SK-N-SH (cell line): ENCODE measurements around the gene ZNF646.

Source experiments
- EP300 ChIP-seq, 2 experiments: IDR thresholded peaks; 2 replicates each; pipeline versions ENCODE4 v1.4.0 to v1.6.1; 2012; ENCODE audit warnings: borderline replicate concordance in 1 of 2, low read depth in 1 of 2, low read length in 1 of 2
- FOXM1 ChIP-seq: IDR thresholded peaks from 2 replicates; pipeline ENCODE4 v1.4.0; 2012; ENCODE audit warnings: low read depth, mild to moderate bottlenecking
- MXI1 ChIP-seq: IDR thresholded peaks from 2 replicates; pipeline ENCODE4 v1.6.1; 2012; ENCODE audit warnings: mild to moderate bottlenecking, low read depth, low read length, improper control_type of control experiment
- POLR2AphosphoS5 ChIP-seq: IDR thresholded peaks from 2 replicates; pipeline ENCODE4 v1.6.1; 2012; ENCODE audit warnings: low read depth, low read length
- RAD21 ChIP-seq: IDR thresholded peaks from 2 replicates; pipeline ENCODE4 v1.6.1; 2012; ENCODE audit warnings: mild to moderate bottlenecking, low read length
- SMC3 ChIP-seq: IDR thresholded peaks from 2 replicates; pipeline ENCODE4 v1.6.1; 2012; ENCODE audit warnings: low read depth, low read length, improper control_type of control experiment
- TEAD4 ChIP-seq: IDR thresholded peaks from 2 replicates; pipeline ENCODE4 v1.4.0; 2012; ENCODE audit warnings: mild to moderate bottlenecking, borderline replicate concordance; ENCODE audit not compliant: insufficient read depth
- YY1 ChIP-seq: IDR thresholded peaks from 2 replicates; pipeline ENCODE4 v1.4.0; 2012; ENCODE audit warnings: low read depth, mild to moderate bottlenecking
- TF ChIP-seq, protein P1 (sequence below): fragments of 200-600 bp; sonication (generic); IDR thresholded peaks from 2 replicates; pipeline ENCODE4 v1.6.1; 2017; ENCODE audit warnings: antibody characterized with exemption, mild to moderate bottlenecking, moderate library complexity
- TF ChIP-seq, protein P2 (sequence below): IDR thresholded peaks from 2 replicates; pipeline ENCODE4 v1.6.1; 2012; ENCODE audit warnings: mild to moderate bottlenecking, low read depth, low read length, moderate library complexity

DNA sequence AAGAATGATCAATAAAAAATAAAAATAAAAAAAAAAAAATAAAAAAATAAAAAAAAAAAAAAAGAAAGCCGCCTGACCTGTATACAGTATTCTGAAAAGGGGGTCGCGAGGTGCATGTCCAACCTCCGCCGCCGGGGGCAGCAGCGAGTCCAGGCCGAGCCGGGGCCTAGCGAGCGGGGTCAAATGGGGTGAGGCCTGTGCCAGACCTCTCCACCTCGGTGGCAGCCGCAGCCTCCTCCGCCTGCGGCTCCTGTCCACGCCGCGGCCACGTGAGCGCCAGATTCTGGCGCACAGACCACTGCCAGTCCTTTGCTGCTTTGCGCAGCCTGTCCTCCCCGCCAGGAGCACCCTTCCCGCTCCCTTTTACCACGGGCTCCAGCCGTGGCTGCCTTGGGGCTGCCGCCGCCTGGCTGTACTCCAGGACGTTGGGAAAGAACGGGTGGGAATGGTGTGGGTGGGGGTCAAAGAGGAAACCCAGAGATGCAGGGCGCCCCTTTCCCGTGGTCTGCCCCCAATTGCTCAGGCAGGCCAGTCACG, 31.5 kb downstream of the ZNF646 start:
- TF ChIP-seq, protein P1, sequence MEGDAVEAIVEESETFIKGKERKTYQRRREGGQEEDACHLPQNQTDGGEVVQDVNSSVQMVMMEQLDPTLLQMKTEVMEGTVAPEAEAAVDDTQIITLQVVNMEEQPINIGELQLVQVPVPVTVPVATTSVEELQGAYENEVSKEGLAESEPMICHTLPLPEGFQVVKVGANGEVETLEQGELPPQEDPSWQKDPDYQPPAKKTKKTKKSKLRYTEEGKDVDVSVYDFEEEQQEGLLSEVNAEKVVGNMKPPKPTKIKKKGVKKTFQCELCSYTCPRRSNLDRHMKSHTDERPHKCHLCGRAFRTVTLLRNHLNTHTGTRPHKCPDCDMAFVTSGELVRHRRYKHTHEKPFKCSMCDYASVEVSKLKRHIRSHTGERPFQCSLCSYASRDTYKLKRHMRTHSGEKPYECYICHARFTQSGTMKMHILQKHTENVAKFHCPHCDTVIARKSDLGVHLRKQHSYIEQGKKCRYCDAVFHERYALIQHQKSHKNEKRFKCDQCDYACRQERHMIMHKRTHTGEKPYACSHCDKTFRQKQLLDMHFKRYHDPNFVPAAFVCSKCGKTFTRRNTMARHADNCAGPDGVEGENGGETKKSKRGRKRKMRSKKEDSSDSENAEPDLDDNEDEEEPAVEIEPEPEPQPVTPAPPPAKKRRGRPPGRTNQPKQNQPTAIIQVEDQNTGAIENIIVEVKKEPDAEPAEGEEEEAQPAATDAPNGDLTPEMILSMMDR: peak; percentile 73
- TF ChIP-seq RAD21 (peak; percentile 50), YY1 (no peak), SMC3 (no peak; the same call in 1 of the 2 replicates), MXI1 (peak; percentile 95), POLR2AphosphoS5 (no peak), EP300 (IDR thresholded peaks at IDR 0.05; ENCODE audit: borderline replicate concordance in 1 of 2, low read depth in 1 of 2, low read length in 1 of 2) (peak in 1 of 2 experiments; percentile 60; a peak in 2 of 4 replicates), FOXM1 (no peak), TEAD4 (no peak)
- TF ChIP-seq, protein P2, sequence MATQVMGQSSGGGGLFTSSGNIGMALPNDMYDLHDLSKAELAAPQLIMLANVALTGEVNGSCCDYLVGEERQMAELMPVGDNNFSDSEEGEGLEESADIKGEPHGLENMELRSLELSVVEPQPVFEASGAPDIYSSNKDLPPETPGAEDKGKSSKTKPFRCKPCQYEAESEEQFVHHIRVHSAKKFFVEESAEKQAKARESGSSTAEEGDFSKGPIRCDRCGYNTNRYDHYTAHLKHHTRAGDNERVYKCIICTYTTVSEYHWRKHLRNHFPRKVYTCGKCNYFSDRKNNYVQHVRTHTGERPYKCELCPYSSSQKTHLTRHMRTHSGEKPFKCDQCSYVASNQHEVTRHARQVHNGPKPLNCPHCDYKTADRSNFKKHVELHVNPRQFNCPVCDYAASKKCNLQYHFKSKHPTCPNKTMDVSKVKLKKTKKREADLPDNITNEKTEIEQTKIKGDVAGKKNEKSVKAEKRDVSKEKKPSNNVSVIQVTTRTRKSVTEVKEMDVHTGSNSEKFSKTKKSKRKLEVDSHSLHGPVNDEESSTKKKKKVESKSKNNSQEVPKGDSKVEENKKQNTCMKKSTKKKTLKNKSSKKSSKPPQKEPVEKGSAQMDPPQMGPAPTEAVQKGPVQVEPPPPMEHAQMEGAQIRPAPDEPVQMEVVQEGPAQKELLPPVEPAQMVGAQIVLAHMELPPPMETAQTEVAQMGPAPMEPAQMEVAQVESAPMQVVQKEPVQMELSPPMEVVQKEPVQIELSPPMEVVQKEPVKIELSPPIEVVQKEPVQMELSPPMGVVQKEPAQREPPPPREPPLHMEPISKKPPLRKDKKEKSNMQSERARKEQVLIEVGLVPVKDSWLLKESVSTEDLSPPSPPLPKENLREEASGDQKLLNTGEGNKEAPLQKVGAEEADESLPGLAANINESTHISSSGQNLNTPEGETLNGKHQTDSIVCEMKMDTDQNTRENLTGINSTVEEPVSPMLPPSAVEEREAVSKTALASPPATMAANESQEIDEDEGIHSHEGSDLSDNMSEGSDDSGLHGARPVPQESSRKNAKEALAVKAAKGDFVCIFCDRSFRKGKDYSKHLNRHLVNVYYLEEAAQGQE: no peak
